Measurements from ENCODE around the gene RBFOX1.
A peak's percentile ranks its signal among the peaks of the same experiment; 100 is the strongest.

Gene RBFOX1

DNA sequence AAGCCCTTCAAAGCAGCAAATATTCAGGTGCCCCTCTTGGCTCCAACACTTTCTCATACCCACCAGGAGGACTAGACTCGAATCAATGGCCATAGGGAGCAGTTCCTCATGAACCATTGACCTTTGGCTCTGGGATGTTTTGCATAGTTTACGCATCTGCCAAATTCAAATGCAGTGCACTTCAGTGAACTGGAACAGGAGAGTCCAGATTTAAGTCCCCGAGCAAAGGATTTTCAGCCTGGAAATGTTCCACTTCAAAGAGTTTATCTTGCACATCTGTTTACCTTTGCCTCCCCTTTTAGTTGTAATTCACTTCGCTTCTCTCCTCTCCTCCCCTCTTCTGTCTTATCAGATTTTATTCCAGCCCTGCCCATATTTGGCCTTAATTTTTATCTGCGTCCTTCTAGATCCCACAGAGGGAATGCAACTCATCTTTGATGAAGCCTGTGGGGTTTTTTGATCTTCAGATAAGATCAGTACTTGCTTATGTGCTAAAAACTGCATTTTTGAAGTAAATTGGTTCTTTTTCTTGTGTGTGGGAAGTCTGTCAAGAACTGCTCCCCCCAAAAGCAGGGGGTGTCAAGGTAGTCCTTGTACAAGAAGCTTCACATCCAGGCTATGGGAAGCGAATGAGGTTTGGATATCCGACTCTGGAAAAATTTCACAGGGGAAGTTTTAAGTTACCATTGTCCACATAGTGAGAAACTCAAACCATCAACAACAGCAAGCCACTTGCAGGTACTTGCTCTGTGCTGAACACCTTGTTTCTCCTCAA lies 281.6 kb downstream of the RBFOX1 start:
- DNase-seq: peak in 6 of 42 donors; percentile 11 to 57 (median 40)
- intact Hi-C loops (cut with DNase I): no loop called here

DNA sequence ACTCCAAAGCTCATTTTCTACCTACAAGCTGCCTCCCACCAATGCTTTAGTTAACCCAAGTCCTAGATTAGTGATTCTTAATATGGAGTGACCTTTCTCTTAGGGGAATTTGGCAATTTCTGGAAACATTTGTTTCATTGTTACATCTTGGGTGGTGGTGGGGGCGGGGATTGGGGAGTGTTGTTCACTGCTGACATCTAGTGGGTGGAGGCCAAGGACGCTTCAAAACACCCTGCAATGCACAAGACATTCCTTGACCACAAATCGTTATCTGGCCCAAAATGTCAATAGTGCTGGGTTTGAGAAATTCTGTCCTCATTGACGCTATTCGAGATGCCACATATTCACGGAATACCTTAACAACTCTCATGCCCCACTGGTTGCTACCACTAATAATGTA lies 282.9 kb downstream of the RBFOX1 start:
- intact Hi-C loops (cut with DNase I): no loop called here
- no peak for DNase-seq

DNA sequence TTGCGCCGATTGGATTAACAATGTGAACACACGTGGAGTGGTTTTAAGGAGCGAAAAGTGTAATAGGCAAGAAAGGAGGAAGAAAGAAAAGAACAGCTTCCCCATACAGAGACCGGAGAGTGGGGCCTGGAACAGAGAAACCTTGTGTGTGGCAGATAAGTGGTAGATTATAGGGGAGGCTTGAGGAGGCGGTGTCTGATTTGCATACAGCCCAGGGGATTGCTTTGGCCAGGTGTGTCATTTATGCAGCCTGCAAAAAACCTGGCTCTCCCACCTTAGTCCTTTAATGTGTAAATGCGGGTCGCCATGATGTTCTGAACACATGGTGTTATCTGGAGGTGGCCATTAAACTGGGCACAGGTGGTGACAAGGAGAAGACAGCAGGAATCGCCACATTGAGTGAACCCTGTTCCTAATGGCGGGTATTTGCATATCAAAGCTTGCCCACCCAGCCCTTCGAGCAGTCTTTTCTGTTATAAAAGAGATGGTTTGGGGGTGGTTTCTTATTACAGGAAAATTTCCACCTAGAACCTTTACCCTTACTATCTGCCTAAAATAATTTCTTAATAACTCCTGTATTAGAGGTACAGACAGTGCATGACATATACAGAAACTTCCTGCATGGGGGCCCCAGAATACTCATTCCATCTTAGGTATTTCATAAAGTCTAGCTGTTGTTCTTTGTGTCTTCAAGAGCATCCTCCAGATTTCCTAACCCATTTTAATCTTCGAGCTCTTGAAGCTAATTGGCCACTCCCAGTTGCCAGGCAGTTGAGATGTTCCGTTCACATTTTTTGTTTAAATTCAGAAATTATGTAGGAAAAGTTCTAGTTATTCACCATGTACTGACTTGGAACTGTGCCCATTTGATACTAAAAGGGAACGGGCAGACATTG lies 292.5 kb downstream of the RBFOX1 start:
- intact Hi-C loops (cut with DNase I): no loop called here

DNA sequence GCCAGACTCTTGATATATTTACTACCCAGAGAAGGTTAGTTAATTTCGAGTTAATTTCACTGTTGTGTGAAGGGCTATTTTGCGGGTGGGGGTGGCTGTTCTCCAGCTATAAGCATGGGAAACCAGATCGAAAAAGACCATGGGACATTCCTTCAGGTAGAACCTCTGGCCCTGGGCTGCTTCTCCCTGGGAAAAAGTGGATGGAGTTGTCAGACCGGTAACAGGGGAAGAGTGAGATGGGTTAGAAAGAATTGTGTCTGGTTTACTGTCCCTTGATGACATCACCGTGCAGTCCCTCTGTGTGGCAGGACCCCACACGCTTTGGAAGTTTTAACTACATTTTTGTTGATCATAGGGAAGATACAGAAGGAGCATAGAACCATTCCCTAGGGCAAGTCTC lies 296.3 kb downstream of the RBFOX1 start:
- intact Hi-C loops (cut with DNase I): no loop called here
- DNase-seq: no peak

More for the DNA sequence above, 292.5 kb downstream of the RBFOX1 start:
- DNase-seq: peak in 9 of 42 donors; percentile 15 to 53 (median 29)

DNA sequence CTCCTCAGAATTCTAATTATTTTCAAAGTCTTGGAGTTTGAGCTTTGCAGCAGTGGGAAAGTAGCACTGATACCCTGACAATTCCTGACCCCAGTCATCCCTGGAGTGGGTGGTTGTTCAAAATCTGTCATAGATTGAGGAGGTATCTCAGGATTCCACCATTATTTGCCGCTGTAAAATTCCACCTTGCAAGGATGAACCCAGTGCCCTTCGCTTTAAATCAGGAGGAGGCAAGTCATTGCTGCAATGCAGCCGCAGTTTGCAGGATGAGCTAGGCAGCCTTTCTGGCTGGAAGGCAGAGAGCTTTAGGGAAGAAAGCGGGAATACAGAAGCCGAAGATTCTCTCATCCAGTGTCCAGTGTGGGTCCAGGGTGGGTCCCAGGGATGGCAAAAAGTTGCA lies 296.9 kb downstream of the RBFOX1 start:
- peak in 40 of 42 donors; percentile 5 to 86 (median 56) for DNase-seq
- intact Hi-C loops (cut with DNase I): no loop called here

DNA sequence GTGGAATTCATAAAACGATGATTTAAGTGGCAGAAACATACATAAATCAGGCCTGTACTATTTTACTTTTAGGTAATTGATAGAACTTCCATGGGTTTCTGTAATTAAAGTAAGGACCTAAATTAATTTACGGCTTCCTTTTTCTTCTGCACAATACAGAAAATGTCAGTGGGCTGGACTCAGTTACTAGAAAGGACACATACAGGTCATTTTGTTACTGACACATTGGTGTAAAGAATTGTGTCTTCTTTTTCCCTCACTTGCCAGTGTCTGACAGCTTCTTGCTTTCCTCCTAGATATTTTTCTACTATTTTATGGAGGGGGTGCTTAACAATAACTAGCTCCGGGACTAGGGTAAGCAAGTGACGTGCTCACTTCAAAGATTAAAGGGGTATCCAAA lies 304.8 kb downstream of the RBFOX1 start:
- no peak for DNase-seq
- intact Hi-C loops (cut with DNase I): no loop called here

DNA sequence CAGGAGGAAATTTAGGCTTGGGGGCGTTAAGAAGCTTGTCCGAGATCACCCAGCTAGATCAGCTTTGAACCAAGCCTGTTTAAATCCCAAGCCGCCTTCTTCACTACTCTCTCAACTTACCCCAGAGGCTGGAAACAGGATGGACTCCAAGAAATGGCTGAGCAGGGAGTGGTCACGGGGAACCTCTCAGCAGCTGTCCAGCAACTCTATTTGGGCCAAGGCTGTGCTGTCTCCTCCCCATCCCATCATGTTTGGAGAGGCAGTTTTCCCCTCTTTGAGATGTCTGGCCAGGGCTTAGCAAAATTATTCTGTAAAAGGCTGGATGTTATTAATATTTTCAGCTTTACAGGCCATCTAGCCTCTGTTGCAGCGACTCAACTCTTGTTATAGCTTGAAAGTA lies 305.7 kb downstream of the RBFOX1 start:
- no peak for DNase-seq
- intact Hi-C loops (cut with DNase I): no loop called here

DNA sequence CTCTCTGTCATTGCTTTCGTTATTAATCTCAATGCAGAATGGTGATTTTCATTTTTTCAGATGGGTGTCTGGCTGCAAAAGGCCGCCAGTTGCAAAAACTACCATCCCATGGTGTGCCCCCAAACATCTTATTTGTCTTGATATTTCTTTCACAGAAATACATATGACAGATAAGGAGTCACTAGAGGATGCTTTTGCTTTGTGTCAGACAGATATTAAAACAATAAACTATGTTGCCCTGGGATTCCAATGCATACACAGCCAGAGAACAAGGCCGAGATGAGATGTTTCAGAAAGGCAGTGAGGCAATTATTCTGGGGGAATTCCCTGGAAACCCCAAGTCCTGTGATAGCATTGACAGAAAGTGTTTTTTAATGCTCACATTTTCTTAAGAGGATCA lies 307.7 kb downstream of the RBFOX1 start:
- intact Hi-C loops (cut with DNase I): no loop called here
- DNase-seq: no peak

DNA sequence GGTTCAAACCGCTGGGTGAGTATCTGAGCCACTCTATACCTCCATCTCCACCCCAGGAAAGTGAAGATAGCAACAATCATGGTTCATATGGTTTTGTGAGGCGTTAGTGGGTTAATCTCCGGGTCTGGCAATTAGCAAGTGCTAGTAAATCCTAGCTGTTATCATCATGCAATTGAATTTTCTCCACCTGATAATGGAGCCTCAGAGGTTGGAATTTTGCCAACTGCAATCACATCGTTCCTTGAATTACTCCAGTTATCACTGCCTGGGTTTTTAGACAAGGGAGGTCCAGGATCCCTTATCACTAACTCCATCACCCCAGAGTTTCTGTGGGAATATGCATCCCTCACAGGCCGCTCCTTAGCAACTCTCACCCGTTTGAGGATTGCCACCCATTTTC lies 311.5 kb downstream of the RBFOX1 start:
- no peak for DNase-seq
- intact Hi-C loops (cut with DNase I): no loop called here

DNA sequence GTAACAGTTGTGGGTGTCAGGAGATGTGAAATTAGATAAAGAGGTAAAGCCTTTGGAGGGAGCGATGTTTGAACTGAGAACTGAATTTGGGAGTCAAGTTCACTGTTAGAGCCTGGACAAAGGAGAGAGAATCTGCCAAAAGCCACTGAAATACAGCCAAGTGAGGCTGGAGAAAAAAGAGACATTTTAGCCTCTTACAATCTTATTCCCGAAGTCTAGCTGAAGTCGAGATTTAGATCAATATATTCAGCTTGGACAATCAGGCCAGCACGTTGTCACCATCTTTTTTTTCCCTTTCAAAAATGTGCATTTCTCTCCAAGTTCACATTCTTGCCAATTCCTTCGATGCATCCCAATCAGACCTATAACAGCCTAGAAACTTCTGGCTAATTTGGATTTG lies 312.2 kb downstream of the RBFOX1 start:
- DNase-seq: no peak
- intact Hi-C loops (cut with DNase I): no loop called here

DNA sequence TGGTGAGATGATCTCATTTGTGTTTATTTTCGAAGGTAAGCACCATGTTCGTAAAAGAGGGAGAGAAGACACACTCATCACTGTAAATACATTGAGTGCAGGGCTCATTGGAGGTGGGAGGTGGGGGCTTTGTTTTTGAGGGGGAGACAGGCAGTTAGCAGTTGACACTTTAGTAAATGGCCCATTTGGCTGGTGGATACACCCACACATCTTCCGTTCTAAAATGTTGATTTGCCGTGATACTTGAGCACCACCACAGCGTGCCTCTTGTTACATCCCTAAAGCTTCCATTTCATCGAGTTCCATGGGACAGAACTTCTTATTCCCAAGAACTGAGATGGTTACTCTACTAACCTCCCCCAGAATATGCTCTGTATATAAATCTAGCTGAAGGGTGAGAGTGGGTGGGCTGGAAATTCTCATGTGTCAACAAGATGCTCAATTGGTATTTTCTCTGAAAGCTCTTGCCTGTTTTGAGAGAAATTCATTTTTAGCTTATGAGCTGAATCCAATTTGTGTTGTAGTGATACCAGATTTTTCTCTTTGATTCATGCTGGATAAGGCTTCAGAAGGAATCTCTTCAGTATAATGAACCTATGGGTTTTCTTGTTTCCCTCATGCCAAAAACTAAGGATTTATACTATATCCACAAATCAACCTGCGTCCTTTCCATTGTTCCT lies 314.3 kb downstream of the RBFOX1 start:
- no peak for DNase-seq
- intact Hi-C loops (cut with DNase I): no loop called here

DNA sequence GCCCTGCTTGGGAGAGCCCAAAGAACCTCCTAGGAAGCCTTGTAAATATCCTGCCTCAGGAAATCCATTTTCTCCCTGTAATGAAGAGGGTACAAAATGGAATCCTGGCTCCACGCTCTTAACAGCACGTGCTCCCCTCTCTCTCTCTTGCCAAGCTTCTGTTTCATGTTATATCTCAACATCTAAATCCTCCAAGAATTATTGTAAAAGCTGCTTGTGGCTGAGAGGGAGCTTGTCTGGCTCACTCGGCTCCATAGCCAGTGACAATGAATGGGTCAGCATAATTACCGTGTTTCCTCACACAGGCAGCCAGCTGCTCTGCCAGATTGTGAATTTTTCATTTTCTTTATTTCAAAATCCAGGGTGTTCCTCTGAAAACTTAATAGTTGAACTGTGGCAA lies 317.8 kb downstream of the RBFOX1 start:
- no peak for DNase-seq
- intact Hi-C loops (cut with DNase I): no loop called here

DNA sequence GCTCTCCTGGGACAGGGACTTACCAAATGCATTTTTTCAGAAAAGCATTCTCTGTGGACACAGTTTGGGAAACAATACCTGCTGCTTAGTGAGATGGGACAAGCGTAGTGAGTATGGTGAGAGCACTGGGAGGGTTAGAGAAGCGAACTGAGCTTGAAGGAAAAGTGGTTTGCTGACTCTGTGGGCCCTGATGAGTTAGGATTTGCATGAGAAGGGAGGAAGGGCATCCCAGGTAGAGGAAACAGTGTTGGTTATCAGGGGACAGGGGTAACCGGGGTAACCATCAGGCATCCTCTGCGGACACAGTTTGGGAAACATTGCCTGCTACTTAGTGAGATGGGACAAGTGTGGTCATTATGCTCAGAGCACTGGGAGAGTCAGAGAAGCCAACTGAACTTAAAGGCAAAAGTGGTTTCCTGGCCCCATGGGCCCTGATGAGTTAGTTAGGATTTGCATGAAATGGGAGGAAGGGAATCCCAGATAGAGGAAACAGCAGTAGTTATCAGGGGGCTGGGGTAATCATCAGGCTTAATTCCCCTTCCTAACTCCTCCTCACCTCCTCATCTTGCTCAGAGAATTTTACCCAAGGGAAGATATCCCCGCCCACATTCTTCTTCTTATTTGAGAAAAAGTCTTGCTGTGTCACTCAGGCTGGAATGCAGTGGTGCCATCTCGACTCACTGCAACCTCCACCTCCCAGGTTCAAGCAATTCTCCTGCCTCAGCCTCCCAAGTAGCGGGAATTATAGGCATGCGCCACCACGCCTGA lies 319.3 kb downstream of the RBFOX1 start:
- intact Hi-C loops (cut with DNase I): no loop called here
- peak in 2 of 42 donors; percentile 14 to 44 for DNase-seq

DNA sequence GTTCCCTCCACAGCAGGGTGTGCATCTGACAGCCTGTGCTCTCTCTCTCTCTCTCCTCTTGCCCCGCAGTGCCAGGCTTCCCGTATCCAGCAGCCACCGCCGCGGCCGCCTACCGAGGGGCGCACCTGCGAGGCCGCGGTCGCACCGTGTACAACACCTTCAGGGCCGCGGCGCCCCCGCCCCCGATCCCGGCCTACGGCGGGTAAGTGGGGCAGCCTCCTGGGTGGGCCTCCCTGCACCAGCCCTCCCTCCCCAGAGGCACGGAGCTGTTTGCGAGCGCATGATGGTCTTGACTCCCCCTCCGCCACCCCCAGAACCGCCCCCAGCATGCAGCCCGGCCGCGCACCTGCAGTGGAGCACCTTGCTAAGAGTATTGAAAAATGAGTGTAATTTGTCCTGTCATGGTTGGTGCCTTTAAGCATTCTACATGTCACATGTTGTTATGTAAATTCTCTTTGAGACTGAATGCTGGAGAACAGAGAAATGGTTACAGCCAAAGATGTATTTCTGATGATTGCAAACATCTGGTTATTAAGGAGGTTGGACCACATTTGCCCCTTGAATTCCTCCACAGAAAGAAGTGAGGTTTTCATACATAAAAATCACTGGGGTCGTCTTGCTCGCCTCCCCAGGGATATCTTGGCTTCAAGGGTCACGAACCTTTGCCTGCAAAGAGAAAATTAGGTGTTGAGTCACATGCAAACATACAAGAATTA lies 321.3 kb downstream of the RBFOX1 start:
- intact Hi-C loops (cut with DNase I): no loop called here
- peak in 36 of 42 donors; percentile 17 to 75 (median 47) for DNase-seq

DNA sequence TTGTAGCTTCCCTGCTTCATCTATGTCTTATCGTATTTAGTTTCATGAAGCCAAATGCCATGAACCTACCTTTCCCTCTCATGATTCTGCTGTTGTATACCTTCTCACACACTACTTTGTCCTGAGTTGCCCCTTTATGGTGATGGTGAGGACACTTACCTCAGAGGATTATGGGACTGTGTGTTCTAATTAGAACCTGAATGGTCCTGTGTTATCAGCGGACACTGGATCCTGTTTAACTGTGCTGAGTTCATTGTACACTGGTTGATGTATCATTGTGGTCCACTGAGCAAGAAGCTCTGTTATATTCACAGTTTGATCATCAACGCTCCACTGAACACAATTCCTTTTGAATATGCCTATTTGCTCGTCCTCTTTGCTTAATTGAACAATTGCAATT lies 343.0 kb downstream of the RBFOX1 start:
- intact Hi-C loops (cut with DNase I): no loop called here

DNA sequence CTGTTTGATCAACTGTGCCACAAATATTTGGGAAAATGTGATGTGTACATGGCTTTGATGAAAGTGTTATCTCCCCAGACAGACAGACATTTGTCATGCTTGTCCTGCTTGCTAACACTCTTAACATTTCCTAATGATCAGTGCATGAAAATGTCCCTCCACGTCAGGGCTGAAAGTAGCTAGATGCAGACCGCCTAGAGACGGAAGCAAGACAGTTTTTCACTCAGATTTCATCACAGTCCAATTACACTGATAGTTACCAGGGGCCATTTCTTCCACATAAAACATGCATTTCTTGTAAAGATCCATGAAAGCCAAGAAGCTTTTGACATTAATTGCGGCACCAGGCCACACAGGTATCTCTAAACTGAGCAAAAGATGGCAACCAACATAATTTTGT lies 347.7 kb downstream of the RBFOX1 start:
- intact Hi-C loops (cut with DNase I): no loop called here
- no peak for DNase-seq

More for the DNA sequence above, 343.0 kb downstream of the RBFOX1 start:
- DNase-seq: no peak

DNA sequence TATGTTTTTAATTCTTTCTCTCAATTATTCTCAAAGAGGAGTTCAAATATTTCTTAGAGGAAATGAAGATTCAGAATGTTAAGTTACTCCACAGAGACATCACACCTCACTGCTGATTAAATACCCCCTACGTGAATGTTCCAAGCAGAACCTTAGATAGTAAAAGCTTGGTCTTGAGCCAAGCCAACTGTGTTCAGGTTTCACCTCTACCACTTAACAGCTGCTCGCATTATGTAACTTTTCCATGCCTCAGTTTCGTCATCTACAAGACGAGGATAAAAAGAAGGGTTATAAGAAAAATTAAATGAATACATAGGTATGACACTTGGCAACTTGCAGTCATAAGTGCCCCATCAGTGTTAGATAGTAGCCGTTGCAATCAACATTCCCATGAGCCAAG lies 356.2 kb downstream of the RBFOX1 start:
- intact Hi-C loops (cut with DNase I): no loop called here
- peak in 11 of 42 donors; percentile 9 to 72 (median 38) for DNase-seq

DNA sequence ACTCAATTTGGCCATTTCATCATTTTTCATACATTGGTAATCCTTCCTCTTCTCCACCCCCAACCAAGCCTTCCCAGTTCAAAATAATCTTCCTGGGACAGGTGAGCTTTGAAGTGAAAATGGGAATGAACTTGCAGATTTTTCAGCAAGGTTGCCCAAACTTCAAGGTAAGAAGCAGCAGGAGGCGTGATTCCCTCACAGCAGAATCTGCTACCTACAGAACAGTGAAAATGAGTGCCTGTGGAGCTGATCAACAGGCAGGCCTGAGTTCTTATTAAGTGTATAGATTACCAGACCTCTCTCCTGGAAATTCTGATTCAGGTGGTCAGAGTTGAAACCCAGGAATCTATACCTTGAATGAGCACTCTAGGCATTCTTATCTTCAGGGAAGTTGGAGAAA lies 356.6 kb downstream of the RBFOX1 start:
- peak in 2 of 42 donors; percentile 11 to 35 for DNase-seq
- intact Hi-C loops (cut with DNase I): no loop called here

All from head of caudate nucleus (tissue), 42 donors.